ENCODE results near the gene ATXN1L. TPM values are rescaled to one million over a fixed set of nuclear protein-coding genes. Genes with fewer than 3 reads are reported as not detected.

ATXN1L gene
- total RNA-seq, 1 experiment from 2014 or later = 44.8 TPM

DNA sequence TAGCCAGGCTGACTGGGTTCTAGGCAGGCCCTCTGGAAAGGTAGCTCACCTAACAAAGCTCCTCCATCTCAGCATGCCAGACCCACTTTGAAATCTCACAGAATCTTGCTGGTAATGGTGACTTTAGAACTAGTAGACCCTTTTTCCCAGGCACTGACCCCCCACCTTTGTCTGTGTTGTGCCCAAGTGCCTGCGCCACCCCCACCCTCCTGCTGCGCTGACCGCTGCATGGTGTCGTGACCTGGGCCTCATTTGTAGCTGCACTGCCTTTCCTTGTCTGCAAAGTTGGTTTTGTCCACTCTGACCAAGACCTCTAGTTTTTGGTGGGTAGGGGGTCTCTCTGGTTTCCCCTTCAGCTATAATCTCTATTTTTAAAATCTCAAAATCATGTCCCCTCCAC, 6.8 kb downstream of the ATXN1L start:
- TF ChIP-seq CTCF (IDR thresholded peaks at IDR 0.05; ENCODE audit: insufficient read depth in 1 of 2, low read depth in 1 of 2, low read length in 1 of 2, severe bottlenecking in 1 of 2, unreplicated experiment in 1 of 2) = no peak
- Histone ChIP-seq H3K4me1 (no peaks in the 10 kb centered on the region), H3K27me3 (replicated peaks; ENCODE audit: control insufficient read depth, insufficient read depth, low read length) (no peaks in the 10 kb centered on the region), H3K9me3 (no peaks in the 10 kb centered on the region), H3K4me3 (ENCODE audit: low read depth, low read length) (no peak overlapping the region), H3K36me3 (ENCODE audit: control insufficient read depth, insufficient read depth, low read length) (peaks cover 4% of the 10 kb centered on the region; the same call in 1 of the 2 replicates)
- no peak overlapping the region for H3K4me3 Mint-ChIP-seq (ENCODE audit: unreplicated experiment)
- H3K36me3 Mint-ChIP-seq (ENCODE audit: insufficient read depth, unreplicated experiment) = peaks cover 50% of the 10 kb centered on the region
- intact Hi-C loops (cut with micrococcal nuclease; ENCODE audit: unreplicated experiment) = no loop called here
- H3K27ac Mint-ChIP-seq (ENCODE audit: unreplicated experiment) = no peak overlapping the region
- DNase-seq = no peak
- H3K27me3 Mint-ChIP-seq (ENCODE audit: insufficient read depth, unreplicated experiment) = no peaks in the 10 kb centered on the region
- ChIA-PET POLR2A (interaction anchor here (0.6 kb wide), 1 partner anchor 64 kb away, joined by 3 read pairs; no protein-coding TSS in a partner anchor), CTCF (no interaction called here)
- peaks cover under 1% of the 10 kb centered on the region for H3K4me1 Mint-ChIP-seq (ENCODE audit: low read depth, unreplicated experiment)
- no peaks in the 10 kb centered on the region for H3K9me3 Mint-ChIP-seq (ENCODE audit: unreplicated experiment)
- no TSS peak for BruUV-seq (replicated peaks)

DNA sequence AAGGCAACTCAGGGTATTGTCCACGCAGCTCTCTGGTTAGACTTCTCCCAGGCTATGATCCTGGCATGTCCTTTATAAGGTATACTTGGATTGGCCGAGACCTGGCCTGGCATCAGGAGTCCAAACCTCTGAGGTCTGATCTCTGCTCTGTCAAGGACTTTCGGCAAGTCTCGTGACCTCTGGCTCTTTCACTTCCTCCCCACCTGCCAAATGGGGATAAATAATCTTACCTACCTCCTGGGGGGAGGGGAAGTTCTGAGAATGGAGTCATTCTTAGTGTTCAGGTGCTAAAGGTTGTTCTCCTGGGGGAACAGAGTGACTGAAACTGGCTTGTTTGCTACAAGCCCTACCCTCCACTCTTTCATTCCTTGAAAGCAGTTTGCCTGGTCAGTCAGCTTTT, 7.6 kb downstream of the ATXN1L start:
- H3K4me1 ChIP-seq = peaks cover 4% of the 10 kb centered on the region
- no peaks in the 10 kb centered on the region for H3K27me3 ChIP-seq (replicated peaks; ENCODE audit: control insufficient read depth, insufficient read depth, low read length)
- TF ChIP-seq CTCF (IDR thresholded peaks at IDR 0.05; ENCODE audit: insufficient read depth in 1 of 2, low read depth in 1 of 2, low read length in 1 of 2, severe bottlenecking in 1 of 2, unreplicated experiment in 1 of 2) = no peak
- ChIA-PET POLR2A (interaction anchor here (0.6 kb wide), 2 partner anchors 48 to 65 kb away, joined by 3 to 4 read pairs; no protein-coding TSS in a partner anchor), CTCF (interaction anchor here (0.6 kb wide), 1 partner anchor 29 kb away, joined by 3 read pairs; no protein-coding TSS in a partner anchor)
- Mint-ChIP-seq H3K4me1 (ENCODE audit: low read depth, unreplicated experiment) (peaks cover under 1% of the 10 kb centered on the region), H3K4me3 (ENCODE audit: unreplicated experiment) (no peak overlapping the region), H3K27ac (ENCODE audit: unreplicated experiment) (no peak overlapping the region), H3K9me3 (ENCODE audit: unreplicated experiment) (no peaks in the 10 kb centered on the region), H3K36me3 (ENCODE audit: insufficient read depth, unreplicated experiment) (peaks cover 46% of the 10 kb centered on the region), H3K27me3 (ENCODE audit: insufficient read depth, unreplicated experiment) (no peaks in the 10 kb centered on the region)
- H3K36me3 ChIP-seq (ENCODE audit: control insufficient read depth, insufficient read depth, low read length) = peaks cover 4% of the 10 kb centered on the region; the same call in 1 of the 2 replicates
- H3K4me3 ChIP-seq (ENCODE audit: low read depth, low read length) = no peak overlapping the region
- DNase-seq = no peak
- H3K9me3 ChIP-seq = no peaks in the 10 kb centered on the region
- intact Hi-C loops (cut with micrococcal nuclease; ENCODE audit: unreplicated experiment) = no loop called here
- no TSS peak for BruUV-seq (replicated peaks)

DNA sequence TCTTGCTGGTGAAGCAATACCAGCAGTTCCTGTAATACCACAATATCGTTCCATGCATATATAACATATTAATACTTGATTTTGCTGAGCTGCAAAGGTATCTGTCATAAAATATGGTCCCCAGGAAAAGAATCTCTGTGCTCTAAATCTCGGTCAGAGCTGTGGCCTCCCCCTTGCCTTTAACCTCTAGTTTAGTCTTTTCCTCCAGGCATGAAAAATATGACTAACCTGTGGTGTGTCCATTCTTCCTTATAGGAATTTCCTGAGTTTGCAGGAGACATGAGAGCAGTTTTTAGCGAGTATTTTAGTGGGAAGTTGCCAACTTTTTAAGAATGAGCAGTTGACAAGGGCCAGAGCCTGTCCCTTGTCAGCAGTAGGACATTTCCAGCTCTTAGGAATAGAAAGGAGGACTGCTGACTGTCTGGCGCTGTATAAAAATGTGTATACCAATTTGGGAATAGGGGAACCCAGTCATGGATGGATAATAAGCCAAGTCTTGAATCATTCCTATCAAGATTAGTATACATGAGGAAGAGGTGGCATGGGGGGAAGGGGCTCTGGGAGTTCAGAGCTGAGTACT, 8.7 kb downstream of the ATXN1L start:
- intact Hi-C loops (cut with micrococcal nuclease; ENCODE audit: unreplicated experiment) = no loop called here
- Histone ChIP-seq H3K9me3 (no peaks in the 10 kb centered on the region), H3K27me3 (replicated peaks; ENCODE audit: control insufficient read depth, insufficient read depth, low read length) (no peaks in the 10 kb centered on the region), H3K4me1 (peaks cover 15% of the 10 kb centered on the region), H3K36me3 (ENCODE audit: control insufficient read depth, insufficient read depth, low read length) (peaks cover 4% of the 10 kb centered on the region; the same call in 1 of the 2 replicates), H3K4me3 (ENCODE audit: low read depth, low read length) (no peak overlapping the region)
- CTCF ChIA-PET = no interaction called here
- H3K27ac Mint-ChIP-seq (ENCODE audit: unreplicated experiment) = no peak overlapping the region
- no peaks in the 10 kb centered on the region for H3K27me3 Mint-ChIP-seq (ENCODE audit: insufficient read depth, unreplicated experiment)
- peaks cover 10% of the 10 kb centered on the region for H3K4me1 Mint-ChIP-seq (ENCODE audit: low read depth, unreplicated experiment)
- H3K9me3 Mint-ChIP-seq (ENCODE audit: unreplicated experiment) = no peaks in the 10 kb centered on the region
- POLR2A ChIA-PET = no interaction called here
- H3K4me3 Mint-ChIP-seq (ENCODE audit: unreplicated experiment) = no peak overlapping the region
- peaks cover 45% of the 10 kb centered on the region for H3K36me3 Mint-ChIP-seq (ENCODE audit: insufficient read depth, unreplicated experiment)
- TF ChIP-seq CTCF (IDR thresholded peaks at IDR 0.05; ENCODE audit: insufficient read depth in 1 of 2, low read depth in 1 of 2, low read length in 1 of 2, severe bottlenecking in 1 of 2, unreplicated experiment in 1 of 2) = no peak
- no TSS peak for BruUV-seq (replicated peaks)
- no peak for DNase-seq

All from Caco-2 (cell line).